ENCODE results near the gene RIMKLA.

The RIMKLA gene, protein sequence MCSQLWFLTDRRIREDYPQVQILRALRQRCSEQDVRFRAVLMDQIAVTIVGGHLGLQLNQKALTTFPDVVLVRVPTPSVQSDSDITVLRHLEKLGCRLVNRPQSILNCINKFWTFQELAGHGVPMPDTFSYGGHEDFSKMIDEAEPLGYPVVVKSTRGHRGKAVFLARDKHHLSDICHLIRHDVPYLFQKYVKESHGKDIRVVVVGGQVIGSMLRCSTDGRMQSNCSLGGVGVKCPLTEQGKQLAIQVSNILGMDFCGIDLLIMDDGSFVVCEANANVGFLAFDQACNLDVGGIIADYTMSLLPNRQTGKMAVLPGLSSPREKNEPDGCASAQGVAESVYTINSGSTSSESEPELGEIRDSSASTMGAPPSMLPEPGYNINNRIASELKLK

DNA sequence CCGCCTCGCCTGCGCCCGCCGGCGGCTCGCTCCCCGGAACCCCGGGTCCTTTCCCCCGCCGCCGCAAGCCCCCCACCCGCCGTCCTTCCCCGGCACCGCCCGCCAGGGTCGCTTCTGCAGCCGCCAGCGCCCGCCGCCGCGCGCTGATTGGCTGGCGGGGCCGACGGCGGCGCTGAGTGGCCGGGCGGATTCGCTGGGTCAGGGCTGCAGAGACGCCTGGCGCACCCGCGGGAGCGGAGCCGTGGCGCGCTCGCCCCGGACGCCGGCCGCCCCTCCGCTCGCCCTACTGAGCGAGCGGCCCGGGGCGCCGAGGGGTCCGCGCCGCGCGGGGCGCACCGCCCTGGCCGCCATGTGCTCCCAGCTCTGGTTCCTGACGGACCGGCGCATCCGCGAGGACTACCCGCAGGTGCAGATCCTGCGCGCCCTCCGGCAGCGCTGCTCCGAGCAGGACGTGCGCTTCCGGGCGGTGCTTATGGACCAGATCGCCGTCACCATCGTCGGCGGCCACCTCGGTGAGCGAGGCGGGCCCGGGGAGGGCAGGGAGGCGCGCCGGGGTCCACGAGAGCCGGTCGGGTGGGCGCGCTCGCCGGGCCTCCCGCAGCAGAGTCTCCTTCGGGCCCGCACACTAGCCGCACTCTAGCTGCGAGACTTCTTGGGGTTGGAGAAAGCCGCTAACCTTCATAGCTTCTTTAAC is at the start of gene RIMKLA:
Gene RIMKLA, plus strand, starts transcription at position 207 of the 694 bp plus-strand sequence. Its CDS starts 143 bp downstream, at position 350.
- peak; percentile 70 for DNase-seq (ENCODE audit: low spot score)

DNA sequence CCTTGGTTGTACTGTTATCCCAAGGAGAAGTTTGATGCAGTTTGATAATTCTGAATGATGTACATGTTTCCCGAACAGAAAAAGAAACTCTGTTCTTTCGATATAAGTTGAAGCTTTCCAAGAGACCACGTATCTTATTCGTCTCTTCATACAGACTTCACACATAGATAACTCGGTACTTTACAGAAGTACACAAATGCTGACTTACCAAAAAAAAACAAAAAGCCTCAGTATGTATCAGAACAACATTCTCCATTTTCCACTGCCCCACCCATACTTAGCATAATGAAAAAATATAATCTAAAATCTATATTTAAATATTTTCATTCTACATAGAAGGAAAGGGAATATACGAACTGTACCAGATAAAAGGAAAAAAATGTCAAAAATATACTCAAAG is 47.7 kb upstream of the RIMKLA start:
- DNase-seq (ENCODE audit: low spot score) = no peak

DNA sequence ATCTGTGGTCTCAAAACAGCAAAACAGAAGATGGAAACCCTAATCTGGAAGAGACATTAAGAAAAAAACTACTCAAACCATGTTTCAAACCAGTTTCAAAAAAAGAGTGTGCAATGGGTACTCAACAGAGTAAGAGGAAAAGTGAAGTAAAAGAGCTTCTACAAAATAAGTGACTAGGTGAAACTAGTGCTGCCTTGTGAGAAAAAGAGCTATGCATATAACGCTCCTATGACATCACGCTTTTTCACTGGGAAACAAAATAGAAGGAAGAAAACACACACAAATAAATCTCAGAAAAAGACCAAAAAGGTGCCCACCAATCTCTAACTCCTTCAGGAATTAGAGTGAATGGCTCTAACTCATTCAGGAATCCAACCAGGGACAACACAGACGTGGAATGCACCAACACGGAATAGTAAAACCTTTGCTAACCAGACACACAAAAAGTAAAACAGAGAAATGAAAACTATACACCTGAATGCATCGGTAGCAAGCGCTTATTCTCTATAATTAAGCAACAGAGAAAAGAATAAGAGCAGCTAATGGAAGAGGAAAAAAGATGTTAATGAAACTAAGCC is 46.8 kb upstream of the RIMKLA start:
- no peak for DNase-seq (ENCODE audit: low spot score)

DNA sequence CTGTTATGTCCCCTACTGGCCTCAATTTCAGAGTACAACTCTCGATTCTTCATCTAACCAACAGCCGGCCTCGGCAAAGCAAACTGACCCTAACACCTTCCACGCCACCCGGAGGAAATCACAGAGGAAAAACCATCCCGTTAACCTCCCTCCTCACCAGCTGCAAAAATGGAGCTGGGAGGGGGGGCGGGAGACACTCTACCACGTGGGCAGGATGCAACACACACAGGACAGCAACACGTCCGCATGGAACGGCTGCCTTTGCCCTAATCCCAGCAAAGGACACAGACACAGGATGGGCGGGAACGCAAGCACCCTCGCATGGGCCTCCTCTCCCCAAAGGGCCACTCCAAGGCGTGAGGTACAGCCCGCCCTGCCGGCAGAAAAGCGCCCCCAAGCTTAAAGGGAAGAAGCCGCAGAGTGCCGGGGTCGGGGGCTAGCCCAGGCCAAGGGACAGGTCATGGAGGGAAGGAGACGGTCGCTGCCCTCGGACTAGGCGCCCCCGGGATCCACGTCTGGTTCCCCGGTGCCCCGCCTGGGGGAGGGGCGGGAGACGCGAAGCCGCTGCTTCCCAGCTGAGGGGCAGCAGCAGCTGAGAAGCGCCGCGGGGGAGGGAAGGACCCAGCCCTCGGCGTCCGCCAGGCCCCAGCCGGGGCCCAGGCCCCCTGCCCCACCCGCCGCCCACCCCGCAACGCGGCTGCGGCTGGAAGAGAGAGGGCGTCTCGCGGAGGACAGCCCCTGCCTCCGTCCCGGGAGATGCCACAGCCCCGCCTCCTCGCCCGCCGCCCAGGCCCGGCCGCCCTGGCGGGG is 46.1 kb upstream of the RIMKLA start:
- peak; percentile 56 for DNase-seq (ENCODE audit: low spot score)

DNA sequence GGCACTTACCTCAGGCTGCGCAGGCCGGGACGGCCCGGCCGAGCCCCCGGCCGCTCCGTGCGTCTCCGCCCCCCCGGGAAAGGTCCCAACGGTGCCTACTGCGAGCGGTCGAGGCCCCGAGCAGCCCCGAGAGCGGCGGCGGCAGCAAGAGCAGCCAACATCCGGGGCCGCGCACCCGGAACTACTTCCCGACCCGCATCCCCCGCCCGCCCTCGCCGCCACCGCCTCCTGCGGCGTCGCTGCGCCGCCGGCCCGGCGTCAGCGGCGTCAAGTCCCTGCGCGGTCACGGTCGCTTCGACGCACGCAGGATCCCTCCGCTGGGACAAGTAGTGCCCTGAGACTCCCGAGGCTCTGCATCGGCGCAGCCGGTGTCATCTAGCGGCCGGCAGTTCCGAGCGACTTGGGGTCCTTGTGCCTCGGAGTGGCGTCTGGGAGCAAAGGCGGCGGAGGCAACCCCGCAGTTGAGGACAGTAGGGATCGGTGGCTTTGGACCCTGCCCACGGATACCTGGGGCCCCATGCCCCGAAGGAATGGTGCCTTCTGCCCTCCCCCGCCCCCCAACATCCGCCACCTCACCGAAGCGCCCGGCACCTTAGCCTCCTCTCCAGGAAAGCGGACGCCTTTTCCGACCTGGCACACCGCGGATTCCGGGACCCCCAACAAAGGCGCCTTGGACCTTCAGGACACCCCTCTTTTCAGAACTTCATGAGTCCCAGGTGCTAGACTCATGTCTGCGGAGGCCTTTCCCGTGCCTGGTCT is 45.4 kb upstream of the RIMKLA start, which contains the start of gene FOXJ3:
Gene FOXJ3, minus strand, starts transcription at position 186 of the 759 bp plus-strand sequence. CDS start 24,142 bp downstream, outside the sequence.
- DNase-seq (ENCODE audit: low spot score) = peak; percentile 93

DNA sequence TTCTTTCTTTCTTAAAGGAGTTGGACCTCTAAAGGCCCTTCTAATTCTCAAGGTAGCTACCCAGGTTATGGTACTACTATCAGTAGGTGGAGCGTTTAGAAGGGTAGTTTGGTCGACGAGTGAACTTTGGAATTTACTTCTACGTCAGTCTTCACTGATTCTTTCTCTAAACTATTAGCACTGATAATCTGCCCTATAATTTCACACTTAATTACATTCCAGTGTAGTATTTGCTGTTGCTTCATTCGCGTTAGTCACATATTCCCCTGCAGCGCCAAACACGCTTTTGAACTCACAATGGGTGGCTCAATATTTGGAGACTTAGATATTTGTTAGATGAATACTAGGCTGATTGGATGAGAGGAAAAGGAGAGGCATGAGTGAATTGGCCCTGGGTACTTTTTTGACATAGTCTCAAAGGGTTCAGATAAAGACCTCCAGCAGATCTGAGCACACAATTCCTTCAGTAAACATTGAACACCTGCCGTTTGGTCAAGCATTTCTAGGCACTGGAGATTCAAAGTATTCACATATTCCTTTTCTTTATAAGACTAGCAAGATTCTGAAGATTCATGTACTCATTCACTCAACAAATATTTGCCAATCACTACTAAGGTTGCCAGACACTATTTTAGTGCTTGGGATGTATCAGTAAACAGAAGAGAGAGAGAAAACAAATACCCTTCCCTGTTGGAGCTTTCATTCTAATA is 44.6 kb upstream of the RIMKLA start:
- DNase-seq (ENCODE audit: low spot score) = no peak

DNA sequence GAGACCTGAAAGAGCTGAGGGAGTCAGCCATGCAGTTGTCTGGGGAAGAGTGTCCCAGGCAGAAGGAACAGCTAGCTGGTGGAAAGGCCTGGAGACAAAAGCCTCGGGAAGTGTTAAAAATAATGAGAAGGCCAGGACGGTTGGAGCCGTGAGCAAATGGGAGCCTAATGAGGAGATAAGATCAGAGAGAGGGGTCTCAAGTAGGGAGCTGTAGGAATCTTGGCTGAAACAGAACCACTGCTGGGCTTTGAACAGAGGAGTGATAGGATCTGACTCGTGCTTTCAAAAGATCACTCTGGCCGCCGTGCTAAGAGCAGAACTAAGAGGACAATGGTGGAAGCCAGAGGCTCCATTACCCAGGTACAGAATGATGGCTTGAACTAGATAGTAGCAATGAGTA is 43.6 kb upstream of the RIMKLA start:
- DNase-seq (ENCODE audit: low spot score) = no peak

DNA sequence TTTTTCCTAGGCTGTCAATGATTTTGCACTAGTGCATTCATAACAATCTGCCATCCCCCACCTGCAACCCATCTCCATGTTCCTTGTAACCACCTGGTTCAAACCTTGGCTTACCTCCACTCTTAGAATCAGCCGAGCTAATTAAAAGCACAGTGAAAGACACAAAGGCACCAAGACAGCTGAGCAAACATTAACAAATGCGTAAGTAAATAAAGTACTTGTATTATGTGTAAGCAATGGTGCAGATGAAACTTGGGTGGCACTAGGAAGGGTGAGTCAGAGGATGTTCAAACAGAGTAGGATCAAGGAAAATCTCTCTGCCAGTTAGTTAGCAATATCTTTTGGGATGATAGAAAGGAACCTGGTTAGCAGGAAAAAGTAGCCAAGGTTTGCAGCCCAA is 40.5 kb upstream of the RIMKLA start:
- no peak for DNase-seq (ENCODE audit: low spot score)

DNA sequence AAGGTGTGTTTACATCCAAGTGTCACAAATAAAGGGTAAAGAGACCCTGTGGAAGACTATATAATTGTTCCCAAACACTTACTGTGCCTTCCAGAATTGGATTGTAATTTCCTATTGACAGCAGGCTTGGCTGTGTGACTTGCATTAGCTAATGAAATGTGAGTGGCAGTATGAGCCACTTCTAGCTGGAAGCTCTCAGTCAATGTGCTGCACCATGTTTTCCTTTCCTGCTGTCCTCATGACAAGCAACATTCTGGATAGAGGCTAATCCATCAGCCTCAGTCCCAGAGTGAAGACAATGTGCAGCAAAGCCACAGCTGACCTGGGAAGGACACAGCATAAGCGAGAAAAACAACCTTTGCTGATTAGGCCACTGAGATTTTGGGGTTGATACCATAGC is 39.7 kb upstream of the RIMKLA start:
- DNase-seq (ENCODE audit: low spot score) = no peak

DNA sequence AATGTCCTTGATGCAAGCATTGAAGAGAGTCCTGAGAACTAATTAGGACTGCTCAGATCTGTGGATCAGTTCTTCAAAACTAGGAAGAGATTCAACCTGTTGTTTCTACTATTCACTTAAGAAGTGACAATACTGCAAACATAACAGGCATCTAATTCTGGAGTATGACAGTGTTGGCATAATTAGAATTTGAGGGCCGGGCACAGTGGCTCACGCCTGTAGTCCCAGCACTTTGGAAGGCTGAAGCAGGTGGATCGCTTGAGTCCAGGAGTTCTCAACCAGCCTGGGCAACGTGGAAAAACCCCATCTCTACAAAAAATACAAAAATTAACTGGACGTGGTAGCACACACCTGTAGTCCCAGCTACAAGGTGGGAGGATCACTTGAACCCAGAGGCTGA is 37.5 kb upstream of the RIMKLA start:
- DNase-seq (ENCODE audit: low spot score) = no peak

DNA sequence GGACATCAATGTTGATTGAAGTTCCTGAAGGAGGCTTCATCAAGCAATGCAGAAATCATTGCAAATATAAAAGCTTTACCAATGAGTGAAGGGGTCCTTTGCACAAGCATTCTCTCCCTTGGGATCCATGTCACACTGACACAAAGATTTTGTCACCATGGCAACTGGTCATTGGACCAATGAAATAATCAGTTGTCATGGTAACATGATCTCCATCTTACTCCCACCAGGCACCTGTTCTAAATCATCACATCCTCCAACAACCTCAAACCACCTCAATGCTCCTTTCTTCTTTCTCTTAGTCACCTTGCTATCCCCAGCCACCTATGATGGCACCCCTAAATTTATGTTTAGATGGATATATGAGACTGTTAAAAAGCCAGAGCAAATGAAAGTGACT is 32.1 kb upstream of the RIMKLA start:
- DNase-seq (ENCODE audit: low spot score) = peak; percentile 56

DNA sequence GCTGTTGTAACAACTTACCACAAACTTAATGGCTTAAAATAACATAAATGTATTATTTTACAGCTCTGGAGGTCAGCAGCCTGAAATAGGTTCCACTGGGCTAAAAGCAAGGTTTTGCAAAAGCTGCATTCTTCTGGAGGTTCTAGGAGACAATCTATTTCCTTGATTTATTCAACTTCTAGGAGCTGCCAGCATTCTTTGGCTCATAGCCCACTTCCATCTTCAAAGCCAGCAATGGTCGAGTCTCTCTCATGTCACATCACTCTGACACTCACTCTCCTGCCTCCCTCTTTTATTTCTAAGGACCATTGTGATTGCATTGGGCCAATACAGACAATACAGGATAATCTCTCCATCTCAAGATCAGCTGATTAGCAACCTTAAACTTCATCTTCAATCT is 30.5 kb upstream of the RIMKLA start:
- DNase-seq (ENCODE audit: low spot score) = no peak

DNA sequence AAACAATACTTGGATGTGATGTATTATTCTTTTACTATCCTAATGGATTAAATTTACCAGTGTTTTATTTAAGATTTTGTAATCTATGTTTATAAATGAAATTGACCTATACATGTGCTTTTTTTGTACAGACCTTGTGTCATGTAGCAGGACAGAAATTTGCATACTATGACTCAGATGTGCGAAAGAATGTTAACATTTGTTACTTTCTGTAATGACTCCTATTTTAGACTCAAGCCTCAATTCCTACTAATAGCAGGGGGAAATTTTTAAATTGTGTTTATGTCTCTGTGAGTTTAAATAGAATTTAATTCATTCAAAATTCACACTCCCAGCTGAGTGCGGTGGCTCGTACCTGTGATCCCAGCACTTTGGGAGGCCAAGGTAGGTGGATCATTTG is 21.8 kb upstream of the RIMKLA start:
- DNase-seq (ENCODE audit: low spot score) = no peak

DNA sequence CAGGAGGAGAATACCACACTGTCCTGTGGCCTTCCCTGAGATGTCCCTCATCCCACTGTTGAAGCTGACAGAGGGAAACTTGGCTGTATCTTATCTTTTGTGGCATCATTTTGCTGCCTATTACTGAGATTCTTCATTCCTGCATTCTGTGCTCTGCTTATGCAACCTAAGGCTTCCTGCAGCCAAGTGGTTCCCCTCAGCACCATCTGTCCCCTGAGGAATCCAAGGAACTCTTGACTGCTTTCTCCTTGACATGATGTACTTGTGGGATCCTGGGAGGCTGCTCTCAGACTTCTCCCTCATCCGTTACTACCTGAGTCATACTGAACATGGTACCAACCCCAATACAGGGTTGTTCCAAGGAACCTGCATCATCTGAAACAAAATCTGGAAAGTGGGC is 21.1 kb upstream of the RIMKLA start:
- peak; percentile 18 for DNase-seq (ENCODE audit: low spot score)

DNA sequence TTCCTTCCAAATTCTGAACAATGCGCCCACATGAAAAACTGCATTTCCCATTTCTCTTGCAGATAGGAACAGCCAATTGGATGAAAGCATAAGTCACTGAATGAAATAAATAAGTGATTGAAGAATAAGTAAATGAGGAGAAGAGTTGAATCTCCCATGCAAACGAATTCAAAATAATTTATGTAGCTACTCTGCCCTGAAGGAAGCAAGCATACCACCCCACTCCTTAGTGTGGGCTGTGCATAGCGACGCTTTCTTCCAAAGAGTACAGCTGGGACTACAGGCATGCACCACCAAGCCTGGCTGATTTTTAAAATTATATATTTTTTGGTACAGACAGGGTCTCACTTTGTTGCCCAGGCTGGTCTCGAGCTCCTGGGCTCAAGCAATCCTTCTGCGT is 16.5 kb upstream of the RIMKLA start:
- DNase-seq (ENCODE audit: low spot score) = no peak

DNA sequence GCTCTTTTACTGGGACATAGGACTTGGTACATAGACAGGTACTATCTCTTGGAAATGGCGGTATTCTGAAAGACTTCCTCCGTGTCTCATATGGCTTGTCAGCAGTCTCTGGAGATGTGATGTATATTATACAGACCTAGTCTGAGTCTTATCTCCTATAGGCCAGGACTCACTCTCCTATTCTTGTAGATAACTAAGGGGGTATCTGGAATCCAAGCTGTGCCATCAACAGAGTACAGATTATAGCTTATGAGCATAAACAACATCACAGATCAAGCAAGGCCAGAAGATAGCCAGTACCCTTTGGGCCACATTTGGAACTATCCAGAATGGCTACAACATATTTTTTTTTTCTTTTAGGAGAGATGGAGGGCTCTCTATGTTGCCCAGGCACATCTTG is 16.1 kb upstream of the RIMKLA start:
- no peak for DNase-seq (ENCODE audit: low spot score)

DNA sequence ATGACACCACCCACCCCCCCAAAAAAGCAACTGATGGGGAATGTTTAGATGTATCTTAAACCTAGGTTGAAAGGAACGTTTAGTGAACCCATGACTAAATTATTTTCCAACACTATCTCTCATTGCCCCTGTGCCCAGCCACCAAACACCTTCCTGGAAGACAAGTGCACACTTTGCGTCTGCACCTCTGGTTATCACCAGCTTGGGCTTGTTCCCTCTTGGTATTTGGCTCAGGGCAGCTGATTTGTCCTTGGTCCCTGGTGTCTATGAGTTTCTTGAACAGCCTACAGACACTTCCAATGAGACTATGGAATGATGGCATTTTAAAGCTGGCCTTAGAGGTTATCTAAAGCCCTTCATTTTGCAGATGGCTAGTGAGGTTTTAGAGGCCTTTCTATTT is 15.5 kb upstream of the RIMKLA start:
- DNase-seq (ENCODE audit: low spot score) = no peak

DNA sequence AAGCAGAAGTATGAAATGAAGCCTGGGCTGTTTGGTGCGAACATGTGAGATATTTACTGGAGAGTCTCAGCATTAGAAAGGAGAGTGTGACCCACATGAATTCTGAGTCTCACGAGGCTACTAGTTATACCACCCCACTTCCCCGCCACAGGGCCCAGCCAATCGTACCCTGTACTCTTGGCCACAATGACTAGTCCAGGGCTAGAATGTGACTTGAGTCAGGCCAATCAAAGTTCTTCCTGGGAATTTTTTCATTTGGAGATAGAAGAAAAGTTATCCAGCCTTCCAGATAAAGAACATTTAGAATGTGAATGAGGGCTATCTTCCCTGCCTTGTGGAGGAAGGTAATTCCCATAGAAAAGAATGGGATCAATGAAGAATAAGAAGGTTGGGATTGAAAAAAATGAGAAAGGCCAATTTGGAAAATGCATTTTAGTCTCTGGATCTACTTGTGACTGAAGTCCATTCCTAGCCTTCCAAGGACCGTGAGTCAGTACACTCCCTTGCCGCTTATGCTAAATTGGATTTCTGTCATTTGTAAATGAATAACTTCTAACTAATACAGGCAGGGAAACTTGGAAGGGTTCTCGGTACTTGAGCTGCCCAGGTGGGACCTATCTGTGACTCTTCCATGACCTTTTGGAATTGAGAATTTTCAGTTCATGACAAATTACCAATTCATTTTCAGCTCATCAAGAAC is 12.3 kb upstream of the RIMKLA start:
- DNase-seq (ENCODE audit: low spot score) = no peak

DNA sequence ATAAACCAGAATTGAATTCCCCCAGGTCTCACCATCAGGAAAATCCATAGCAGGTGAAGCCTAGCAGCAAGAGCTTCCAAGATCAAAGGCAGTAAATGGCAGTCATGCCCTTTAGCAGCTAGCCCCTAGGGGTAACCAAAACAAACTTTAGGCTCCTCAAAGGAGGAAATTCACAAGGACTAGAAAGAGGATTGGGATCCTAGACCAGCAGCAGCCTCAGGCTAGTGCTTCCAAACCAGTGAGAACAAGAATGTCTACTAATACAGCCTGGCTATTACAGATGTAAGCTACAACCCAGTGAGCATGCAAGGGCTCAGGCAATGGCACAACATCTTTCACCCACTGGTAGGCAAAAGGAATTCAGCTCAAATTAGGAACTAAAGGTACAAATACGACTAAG is 11.1 kb upstream of the RIMKLA start:
- no peak for DNase-seq (ENCODE audit: low spot score)

DNA sequence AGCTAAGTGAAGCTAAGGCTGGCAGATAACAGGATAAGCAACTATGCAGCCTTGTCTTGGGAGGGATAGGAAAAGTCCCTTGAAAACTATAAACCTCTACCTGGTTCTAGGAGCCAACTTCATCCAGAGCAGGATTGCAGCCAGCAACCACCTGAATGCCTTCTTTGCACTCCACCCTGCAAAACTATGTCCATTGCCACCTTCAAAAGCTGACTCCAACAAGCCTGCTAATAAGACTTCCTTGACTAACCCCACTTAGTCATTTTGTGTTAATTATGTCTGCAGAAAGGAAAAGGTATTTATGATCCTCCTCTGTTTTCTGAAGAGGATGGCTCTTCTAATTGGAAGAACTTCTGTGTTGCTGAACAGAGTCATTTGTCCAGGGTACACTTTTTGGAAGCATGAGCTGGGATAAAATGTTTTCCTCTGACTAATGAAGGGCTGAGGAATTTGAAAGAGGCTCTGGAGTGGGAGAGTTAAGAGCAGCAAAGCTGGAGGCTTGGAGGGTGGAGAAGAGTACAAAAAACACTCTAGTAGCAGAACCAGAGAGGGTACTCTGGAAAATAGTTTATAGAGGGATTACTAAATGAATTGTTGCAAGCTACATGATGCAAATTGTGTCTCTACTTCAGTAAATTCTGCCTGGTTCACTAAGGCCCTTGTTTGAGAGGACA is 9.6 kb upstream of the RIMKLA start:
- DNase-seq (ENCODE audit: low spot score) = no peak
